Fibroblast of lung (primary cell): Measurements from ENCODE around the gene ACR. TPM values are rescaled to one million over a fixed set of nuclear protein-coding genes. Genes with fewer than 3 reads are reported as not detected.

ENCODE experiments used
- DNase-seq, 2 donors: peaks; one replicate each; pipeline versions ENCODE4 v3.0.0 to v3.0.0-alpha.2; 2010; ENCODE audit warnings: low read depth in 2 of 2
- H2AFZ ChIP-seq: 2 replicates; pipeline ENCODE4 v1.5.1; 2012; ENCODE audit warnings: low read length, control low read depth, inconsistent platforms
- H3K27ac ChIP-seq: 2 replicates; pipeline ENCODE4 v1.5.1; 2011; ENCODE audit warnings: low read length, control low read depth; ENCODE audit not compliant: insufficient read depth
- H3K27me3 ChIP-seq: 2 replicates; pipeline ENCODE4 v1.5.1; 2011; ENCODE audit warnings: mild to moderate bottlenecking, low read length; ENCODE audit not compliant: control insufficient read depth, insufficient read depth
- H3K36me3 ChIP-seq: 2 replicates; pipeline ENCODE4 v1.5.1; 2011; ENCODE audit warnings: low read length; ENCODE audit not compliant: control insufficient read depth, insufficient read depth
- H3K4me1 ChIP-seq: 2 replicates; pipeline ENCODE4 v1.5.1; 2011; ENCODE audit warnings: low read length; ENCODE audit not compliant: control insufficient read depth, insufficient read depth; ENCODE audit errors: extremely low read depth
- H3K4me2 ChIP-seq: 2 replicates; pipeline ENCODE4 v1.5.1; 2011; ENCODE audit warnings: low read length, control low read depth; ENCODE audit not compliant: insufficient read depth; ENCODE audit errors: extremely low read depth
- H3K4me3 ChIP-seq, 4 experiments: fragments of 200-600 bp in 1 of 4; sonication (generic) in 1 of 4; replicated peaks in 1 of 4; 2 replicates each; pipeline ENCODE4 v1.5.1; 2011 to 2016; ENCODE audit warnings: low read length in 4 of 4, low read depth in 3 of 4, mild to moderate bottlenecking in 3 of 4, control low read depth in 2 of 4, inconsistent platforms in 1 of 4, mixed read lengths in 1 of 4; ENCODE audit not compliant: insufficient read depth in 1 of 4; ENCODE audit errors: control extremely low read depth in 1 of 4
- H3K79me2 ChIP-seq: 2 replicates; pipeline ENCODE4 v1.5.1; 2012; ENCODE audit warnings: mild to moderate bottlenecking, low read length, inconsistent platforms; ENCODE audit not compliant: control insufficient read depth, insufficient read depth
- H3K9ac ChIP-seq: 2 replicates; pipeline ENCODE4 v1.5.1; 2011; ENCODE audit warnings: mild to moderate bottlenecking, low read length, control low read depth; ENCODE audit not compliant: insufficient read depth
- H3K9me3 ChIP-seq: 2 replicates; pipeline ENCODE4 v1.5.1; 2012; ENCODE audit warnings: low read depth, low read length; ENCODE audit not compliant: control insufficient read depth, insufficient read depth
- H4K20me1 ChIP-seq: 2 replicates; pipeline ENCODE4 v1.5.1; 2011; ENCODE audit warnings: low read length; ENCODE audit not compliant: control insufficient read depth, insufficient read depth; ENCODE audit errors: extremely low read depth
- CTCF ChIP-seq, 2 donors: IDR thresholded peaks in 1 of 2; conservative IDR thresholded peaks in 1 of 2; 1 replicate in 1 of 2; 2 replicates in 1 of 2; pipeline ENCODE4 v1.5.1; 2011 to 2012; ENCODE audit warnings: low read length in 2 of 2, control low read depth in 1 of 2, inconsistent platforms in 1 of 2, low read depth in 1 of 2, mild to moderate bottlenecking in 1 of 2
- EZH2 ChIP-seq: IDR thresholded peaks from 2 replicates; pipeline ENCODE4 v1.5.1; 2012; ENCODE audit warnings: low read length, control low read depth, mild to moderate bottlenecking; ENCODE audit errors: missing control alignments
- polyA plus RNA-seq, 2 donors: library from polyadenylated mRNA; depleted of rRNA in 1 of 2; stranded (reverse) in 1 of 2; unstranded in 1 of 2; fragments of >200 nt; gene quantifications; 2 replicates each; pipeline ENCODE4 v1.2.1, GENCODE V29; 2011 to 2012; ENCODE audit warnings: missing spikeins in 1 of 2
- total RNA-seq: library from RNA; depleted of rRNA; stranded (reverse); fragments of >200 nt; gene quantifications from 2 replicates; pipeline ENCODE4 v1.2.1, GENCODE V29; 2014

The ACR gene
- total and polyA plus RNA-seq, 2 donors (not counting 1 experiment from before 2014, with no cell fraction given), result not detected

- no peak overlapping the region for H3K27ac ChIP-seq
- H4K20me1 ChIP-seq, result no peaks in the 10 kb centered on the region
- no peak overlapping the region for H3K4me2 ChIP-seq
- H3K4me1 ChIP-seq, result no peaks in the 10 kb centered on the region
- no peaks in the 10 kb centered on the region for H3K79me2 ChIP-seq
- TF ChIP-seq CTCF (conservative IDR thresholded peaks at IDR 0.05 in 1 of 2, IDR thresholded peaks at IDR 0.05 in 1 of 2; ENCODE audit: low read depth in 1 of 2, low read length in 2 of 2) (no peak), EZH2 (no peak)
- no peak for DNase-seq
- H3K27me3 ChIP-seq, result no peaks in the 10 kb centered on the region
- no peak overlapping the region for H3K9ac ChIP-seq
- H3K36me3 ChIP-seq, result no peaks in the 10 kb centered on the region
- no peak overlapping the region for H3K4me3 ChIP-seq
- H2AFZ ChIP-seq, result no peak overlapping the region
- no peaks in the 10 kb centered on the region for H3K9me3 ChIP-seq
These were observed 44.5 kb upstream of the ACR start for GRCh38 chr22:50693462-50693861.

- H2AFZ ChIP-seq, result no peak overlapping the region
- H3K4me2 ChIP-seq, result no peak overlapping the region
- no peak overlapping the region for H3K9ac ChIP-seq
- no peaks in the 10 kb centered on the region for H3K27me3 ChIP-seq
- no peaks in the 10 kb centered on the region for H3K36me3 ChIP-seq
- no peaks in the 10 kb centered on the region for H4K20me1 ChIP-seq
- no peaks in the 10 kb centered on the region for H3K79me2 ChIP-seq
- TF ChIP-seq EZH2 (no peak), CTCF (conservative IDR thresholded peaks at IDR 0.05 in 1 of 2, IDR thresholded peaks at IDR 0.05 in 1 of 2; ENCODE audit: low read depth in 1 of 2, low read length in 2 of 2) (peak in 1 of 2 donors; percentile 8)
- DNase-seq, result peak in 1 of 2 donors; percentile 15
- H3K4me1 ChIP-seq, result no peaks in the 10 kb centered on the region
- H3K9me3 ChIP-seq, result no peaks in the 10 kb centered on the region
- no peak overlapping the region for H3K27ac ChIP-seq
- H3K4me3 ChIP-seq, result no peak overlapping the region
These were observed 43.9 kb upstream of the ACR start for GRCh38 chr22:50694099-50694605.

DNA sequence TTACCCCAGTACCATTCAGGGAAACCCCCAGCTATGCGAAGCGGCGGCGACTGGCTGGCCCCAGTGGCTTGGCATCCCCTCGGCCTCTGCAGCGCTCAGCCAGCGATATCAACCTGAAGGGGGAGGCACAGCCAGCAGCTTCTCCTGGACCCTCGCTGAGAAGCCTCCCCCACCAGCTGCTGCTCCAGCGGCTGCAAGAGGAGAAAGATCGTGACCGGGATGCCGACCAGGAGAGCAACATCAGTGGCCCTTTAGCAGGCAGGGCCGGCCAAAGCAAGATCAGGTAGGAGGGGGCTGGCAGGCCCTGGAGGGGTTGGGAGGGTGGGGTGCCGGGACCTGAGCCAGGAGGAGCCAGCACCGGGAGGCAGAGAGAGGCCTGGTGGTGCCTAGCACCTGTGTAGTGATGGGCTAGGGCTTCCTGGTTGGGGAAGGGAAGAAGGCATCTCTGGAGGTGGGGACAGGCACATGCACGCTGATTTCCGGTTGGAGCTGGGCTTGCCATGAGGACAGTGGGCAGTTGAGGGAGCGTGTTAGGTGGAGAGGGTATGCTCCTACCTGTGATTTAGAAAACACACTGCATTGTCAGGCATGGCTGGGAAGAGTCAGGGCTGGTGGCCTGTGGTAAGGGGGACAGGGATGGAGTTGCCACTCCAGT, 43.1 kb upstream of the ACR start:
- H3K4me2 ChIP-seq, result no peak overlapping the region
- DNase-seq, result no peak
- no peaks in the 10 kb centered on the region for H3K4me1 ChIP-seq
- H3K9me3 ChIP-seq, result no peaks in the 10 kb centered on the region
- H3K27ac ChIP-seq, result no peak overlapping the region
- H3K9ac ChIP-seq, result no peak overlapping the region
- H4K20me1 ChIP-seq, result no peaks in the 10 kb centered on the region
- H3K36me3 ChIP-seq, result no peaks in the 10 kb centered on the region
- no peaks in the 10 kb centered on the region for H3K27me3 ChIP-seq
- H2AFZ ChIP-seq, result no peak overlapping the region
- H3K4me3 ChIP-seq, result no peak overlapping the region
- TF ChIP-seq CTCF (conservative IDR thresholded peaks at IDR 0.05 in 1 of 2, IDR thresholded peaks at IDR 0.05 in 1 of 2; ENCODE audit: low read depth in 1 of 2, low read length in 2 of 2) (no peak), EZH2 (no peak)
- H3K79me2 ChIP-seq, result no peaks in the 10 kb centered on the region
